GM23338 (cell line): ENCODE measurements around the gene PNLIP. TPM values are rescaled to one million over a fixed set of nuclear protein-coding genes. Genes with fewer than 3 reads are reported as not detected.

Experiments
- ATAC-seq: fragments of 200-7000 bp; cut with Tn5 transposase; 3 replicates; pipeline ENCODE4 v1.9.1; 2020
- DNase-seq: peaks from one replicate; pipeline ENCODE4 v3.0.0-alpha.2; 2015; ENCODE audit warnings: low spot score
- H2AFZ ChIP-seq: fragments of 200-600 bp; sonication (generic); 2 replicates; pipeline ENCODE4 v1.8.0; 2016; ENCODE audit warnings: antibody characterized with exemption, mild to moderate bottlenecking, moderate library complexity
- H3F3A ChIP-seq: fragments of 200-600 bp; sonication (generic); replicated peaks from 2 replicates; pipeline ENCODE4 v1.8.0; 2017; ENCODE audit warnings: antibody characterized with exemption, mixed run types, low read depth
- H3K27ac ChIP-seq: fragments of 200-600 bp; sonication (generic); 2 replicates; pipeline ENCODE4 v1.6.1; 2016; ENCODE audit warnings: low read depth
- H3K27me3 ChIP-seq: fragments of 200-600 bp; sonication (generic); 2 replicates; pipeline ENCODE4 v1.8.0; 2016; ENCODE audit warnings: mild to moderate bottlenecking, mixed run types, moderate library complexity; ENCODE audit not compliant: insufficient read depth
- H3K36me3 ChIP-seq: fragments of 200-600 bp; sonication (generic); 2 replicates; pipeline ENCODE4 v1.8.0; 2016; ENCODE audit warnings: mild to moderate bottlenecking; ENCODE audit not compliant: insufficient read depth
- H3K4me1 ChIP-seq: fragments of 200-600 bp; sonication (generic); 2 replicates; pipeline ENCODE4 v1.8.0; 2016; ENCODE audit warnings: mild to moderate bottlenecking, moderate library complexity; ENCODE audit not compliant: insufficient read depth
- H3K4me2 ChIP-seq: fragments of 200-600 bp; sonication (generic); 2 replicates; pipeline ENCODE4 v1.7.1; 2017; ENCODE audit warnings: mixed run types
- H3K4me3 ChIP-seq: fragments of 200-600 bp; sonication (generic); 2 replicates; pipeline ENCODE4 v1.6.1; 2016; ENCODE audit warnings: mixed run types
- H3K79me2 ChIP-seq: fragments of 200-600 bp; sonication (generic); replicated peaks from 2 replicates; pipeline ENCODE4 v1.8.0; 2017; ENCODE audit warnings: mild to moderate bottlenecking; ENCODE audit not compliant: insufficient read depth
- H3K9me2 ChIP-seq: fragments of 200-600 bp; sonication (generic); 2 replicates; pipeline ENCODE4 v1.8.0; 2017; ENCODE audit not compliant: insufficient read depth
- H4K20me1 ChIP-seq: fragments of 200-600 bp; sonication (generic); replicated peaks from 2 replicates; pipeline ENCODE4 v1.8.0; 2017; ENCODE audit warnings: mild to moderate bottlenecking; ENCODE audit not compliant: insufficient read depth
- H3K27ac Mint-ChIP-seq: 2 replicates; pipeline ENCODE4 v1.8.0; 2020; ENCODE audit warnings: inconsistent platforms, mild to moderate bottlenecking, moderate library complexity, mixed read lengths
- H3K27me3 Mint-ChIP-seq: 3 replicates; pipeline ENCODE4 v1.8.0; 2022; ENCODE audit warnings: low read depth, mild to moderate bottlenecking, moderate library complexity, mixed read lengths, inconsistent platforms; ENCODE audit not compliant: insufficient read depth, poor library complexity
- H3K36me3 Mint-ChIP-seq: 3 replicates; pipeline ENCODE4 v1.8.0; 2021; ENCODE audit warnings: low read depth, mild to moderate bottlenecking, inconsistent platforms, moderate library complexity, mixed read lengths
- H3K4me1 Mint-ChIP-seq: 3 replicates; pipeline ENCODE4 v1.8.0; 2020; ENCODE audit warnings: mild to moderate bottlenecking, inconsistent platforms, mixed read lengths
- H3K4me3 Mint-ChIP-seq: 3 replicates; pipeline ENCODE4 v1.8.0; 2021; ENCODE audit warnings: moderate library complexity, mild to moderate bottlenecking, inconsistent platforms, mixed read lengths
- H3K9me3 Mint-ChIP-seq: 3 replicates; pipeline ENCODE4 v1.8.0; 2020; ENCODE audit warnings: moderate library complexity, mild to moderate bottlenecking, inconsistent platforms, mixed read lengths
- ETS1 ChIP-seq: IDR thresholded peaks from 2 replicates; pipeline ENCODE4 v1.6.1; 2016; ENCODE audit warnings: antibody characterized with exemption
- EZH2 ChIP-seq: fragments of 200-600 bp; sonication (generic); IDR thresholded peaks from one replicate; pipeline ENCODE4 v1.8.0; 2017; ENCODE audit warnings: antibody characterized with exemption, mild to moderate bottlenecking, low read depth; ENCODE audit not compliant: unreplicated experiment
- EZH2phosphoT487 ChIP-seq: fragments of 200-600 bp; sonication (generic); IDR thresholded peaks from one replicate; pipeline ENCODE4 v1.8.1; 2018; ENCODE audit warnings: antibody characterized with exemption; ENCODE audit not compliant: unreplicated experiment
- JUNB ChIP-seq: IDR thresholded peaks from one replicate; pipeline ENCODE4 v1.6.1; 2016; ENCODE audit warnings: antibody characterized with exemption; ENCODE audit not compliant: unreplicated experiment
- NANOG ChIP-seq: IDR thresholded peaks from 2 replicates; pipeline ENCODE4 v1.6.1; 2016; ENCODE audit warnings: antibody characterized with exemption, borderline replicate concordance
- POLR2AphosphoS5 ChIP-seq: IDR thresholded peaks from 2 replicates; pipeline ENCODE4 v1.6.1; 2016; ENCODE audit warnings: antibody characterized with exemption, low read depth
- ZNF114 ChIP-seq: fragments of 250-450 bp; sonication (Bioruptor Pico); IDR thresholded peaks from 2 replicates; pipeline ENCODE4 v1.5.0; 2020; ENCODE audit warnings: mild to moderate bottlenecking, moderate library complexity
- ZNF331 ChIP-seq: fragments of 250-450 bp; sonication (Bioruptor Pico); IDR thresholded peaks from 2 replicates; pipeline ENCODE4 v1.5.0; 2020; ENCODE audit warnings: low read depth, mild to moderate bottlenecking, moderate library complexity
- ZNF462 ChIP-seq: fragments of 250-450 bp; sonication (Bioruptor Pico); IDR thresholded peaks from 2 replicates; pipeline ENCODE4 v1.5.0; 2020; ENCODE audit warnings: mild to moderate bottlenecking, moderate library complexity
- polyA plus RNA-seq: library from polyadenylated mRNA; unstranded; fragments of >200 nt; fragmentation: Nextera tagmentation; extraction: Ambion mirVana; gene quantifications from 2 replicates; pipeline ENCODE4 v1.2.1, GENCODE V29; 2016
- total RNA-seq: library from RNA; depleted of rRNA; stranded (reverse); fragments of >200 nt; shearing (Covaris generic); gene quantifications from 2 replicates; pipeline ENCODE4 v1.2.3, GENCODE V29; 2014

Gene PNLIP
- total and polyA plus RNA-seq, 2 experiments from 2014 or later = not detected

GRCh38 chr10:116545122-116545521 is 609 bp upstream of the PNLIP start (continued):
- TF ChIP-seq ZNF462 (CRISPR knock-in tag) (no peak), ETS1 (no peak), EZH2 (no peak), NANOG (no peak), ZNF114 (CRISPR knock-in tag) (no peak), EZH2phosphoT487 (no peak), POLR2AphosphoS5 (no peak), ZNF331 (CRISPR knock-in tag) (no peak), JUNB (no peak)

GRCh38 chr10:116548301-116548700 is 2.6 kb downstream of the PNLIP start:
- Mint-ChIP-seq H3K4me3 (no peak overlapping the region), H3K4me1 (no peaks in the 10 kb centered on the region), H3K9me3 (no peaks in the 10 kb centered on the region), H3K27ac (no peak overlapping the region), H3K36me3 (no peaks in the 10 kb centered on the region), H3K27me3 (peaks cover 2% of the 10 kb centered on the region)
- Histone ChIP-seq H3K4me2 (no peak overlapping the region), H3K4me3 (no peak overlapping the region), H3K79me2 (no peaks in the 10 kb centered on the region), H4K20me1 (no peaks in the 10 kb centered on the region), H2AFZ (no peak overlapping the region), H3K36me3 (no peaks in the 10 kb centered on the region), H3K27me3 (no peaks in the 10 kb centered on the region), H3K4me1 (no peaks in the 10 kb centered on the region), H3K27ac (no peak overlapping the region), H3F3A (no peaks in the 10 kb centered on the region), H3K9me2 (peaks cover 4% of the 10 kb centered on the region; the same call in 1 of the 2 replicates)
- DNase-seq (no peak), ATAC-seq (no peak)
- no peak for TF ChIP-seq NANOG
- TF ChIP-seq ZNF462 (CRISPR knock-in tag) = no peak
- TF ChIP-seq EZH2 = no peak
- TF ChIP-seq ZNF331 (CRISPR knock-in tag) = no peak
- TF ChIP-seq POLR2AphosphoS5 = no peak
